HG02623 (cell line): Measurements from ENCODE around the gene RFLNA.

Experiments
- ATAC-seq: cut with Tn5 transposase; IDR thresholded peaks from one replicate; pipeline ENCODE4 v1.9.1; 2021; ENCODE audit warnings: moderate library complexity; ENCODE audit not compliant: unreplicated experiment

Gene RFLNA

GRCh38 chr12:124335426-124336183, 40.7 kb downstream of the RFLNA start:
- no peak for ATAC-seq

DNA sequence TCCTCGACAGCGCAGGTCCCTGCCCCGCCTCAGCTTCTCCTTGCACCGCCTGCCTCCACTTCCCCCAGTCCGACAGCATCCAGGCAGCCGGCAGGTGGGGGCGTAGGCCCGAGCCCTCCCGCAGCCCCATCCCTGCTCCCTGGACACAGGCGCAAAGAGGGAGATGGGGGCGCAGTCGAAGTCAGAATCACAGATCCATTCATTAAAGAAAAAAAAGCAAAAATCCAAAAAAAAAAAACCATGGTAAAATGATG, 41.2 kb downstream of the RFLNA start:
- ATAC-seq: no peak

DNA sequence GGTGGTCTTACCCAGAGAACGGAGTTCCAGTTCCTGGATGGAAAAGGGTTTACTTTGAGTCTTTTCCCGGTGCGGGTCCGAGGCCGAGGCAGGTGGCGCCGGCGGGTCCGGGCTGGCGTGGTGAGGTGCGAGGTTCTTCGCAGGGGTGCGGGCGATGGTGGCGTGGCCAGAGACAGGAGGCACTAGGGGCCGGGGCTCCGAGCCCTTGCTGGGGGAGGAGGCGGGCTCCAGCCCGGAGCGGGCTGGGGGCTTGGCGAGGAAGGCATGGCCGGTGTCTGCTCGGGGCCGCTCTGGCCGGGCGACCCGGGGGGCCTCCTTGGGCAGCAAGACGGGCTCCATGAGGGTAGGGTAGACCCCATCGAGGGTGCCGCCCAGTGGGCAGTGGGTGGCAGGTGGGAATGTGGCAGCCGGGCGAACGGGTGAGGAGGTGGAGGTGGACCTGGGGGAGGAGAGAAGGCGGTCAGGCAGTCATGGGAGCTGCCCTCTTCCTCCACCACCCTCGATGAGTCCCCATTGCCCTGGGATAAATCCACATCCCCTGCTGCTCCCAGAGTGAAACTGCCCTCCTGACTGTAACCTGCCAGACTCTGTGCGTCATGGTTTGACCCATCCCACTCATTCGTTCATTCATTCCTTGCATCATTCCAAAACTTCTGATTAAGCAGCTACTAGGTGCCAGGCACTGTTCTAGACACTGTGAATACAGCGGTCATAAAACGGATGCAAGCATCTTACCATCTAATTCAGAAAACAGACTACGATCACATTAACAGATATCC, 42.0 kb downstream of the RFLNA start:
- no peak for ATAC-seq

DNA sequence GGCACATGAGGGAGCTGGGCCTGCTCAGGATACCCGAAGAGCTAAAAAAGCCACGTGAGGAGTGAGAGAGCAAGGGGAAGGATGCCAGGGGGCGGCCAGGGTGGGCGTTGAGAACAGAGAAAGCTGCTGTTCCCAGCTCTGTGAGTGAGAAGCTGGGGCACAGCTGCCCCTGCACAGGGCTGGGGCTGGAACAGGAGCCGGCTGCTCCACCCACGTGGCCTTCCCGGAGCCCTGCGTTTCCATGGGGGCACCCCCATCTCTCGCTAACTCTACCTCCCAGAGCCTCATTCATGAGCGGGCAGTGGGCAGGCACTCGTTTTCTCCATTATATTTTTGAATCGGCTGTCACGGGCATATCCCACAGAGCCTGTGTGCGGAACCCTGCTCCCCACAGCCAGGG, 42.7 kb downstream of the RFLNA start:
- ATAC-seq: no peak

GRCh38 chr12:124338448-124338847, 43.6 kb downstream of the RFLNA start:
- no peak for ATAC-seq

DNA sequence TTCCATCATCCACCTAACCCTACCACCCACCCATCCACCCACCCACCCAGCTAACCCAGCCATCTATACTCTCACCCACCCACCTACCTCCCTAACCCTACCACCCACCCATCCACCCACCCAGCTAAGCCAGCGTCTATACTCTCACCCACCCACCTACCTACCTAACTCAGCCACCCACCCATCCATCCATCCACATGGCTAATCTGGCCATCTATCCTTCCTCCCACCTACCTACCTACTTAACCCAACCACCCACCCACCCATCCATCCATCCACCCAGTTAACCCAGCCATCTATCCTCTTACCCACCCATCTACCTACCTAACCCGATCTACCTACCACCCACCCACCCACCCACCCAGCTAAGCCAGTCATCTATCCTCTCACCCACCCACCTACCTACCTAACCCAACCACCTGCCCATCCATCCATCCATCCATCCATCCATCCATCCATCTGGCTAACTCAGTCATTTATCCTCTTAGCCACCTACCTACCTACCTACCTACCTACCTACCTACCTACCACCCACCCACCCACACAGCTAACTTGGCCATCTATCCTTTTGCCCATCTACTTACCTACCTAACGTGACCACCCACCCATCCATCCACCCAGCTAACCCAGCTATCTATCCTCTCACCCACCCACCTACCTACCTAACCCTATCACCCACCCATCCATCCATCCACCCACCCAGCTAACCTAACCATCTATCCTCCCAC, 44.1 kb downstream of the RFLNA start:
- ATAC-seq: no peak

DNA sequence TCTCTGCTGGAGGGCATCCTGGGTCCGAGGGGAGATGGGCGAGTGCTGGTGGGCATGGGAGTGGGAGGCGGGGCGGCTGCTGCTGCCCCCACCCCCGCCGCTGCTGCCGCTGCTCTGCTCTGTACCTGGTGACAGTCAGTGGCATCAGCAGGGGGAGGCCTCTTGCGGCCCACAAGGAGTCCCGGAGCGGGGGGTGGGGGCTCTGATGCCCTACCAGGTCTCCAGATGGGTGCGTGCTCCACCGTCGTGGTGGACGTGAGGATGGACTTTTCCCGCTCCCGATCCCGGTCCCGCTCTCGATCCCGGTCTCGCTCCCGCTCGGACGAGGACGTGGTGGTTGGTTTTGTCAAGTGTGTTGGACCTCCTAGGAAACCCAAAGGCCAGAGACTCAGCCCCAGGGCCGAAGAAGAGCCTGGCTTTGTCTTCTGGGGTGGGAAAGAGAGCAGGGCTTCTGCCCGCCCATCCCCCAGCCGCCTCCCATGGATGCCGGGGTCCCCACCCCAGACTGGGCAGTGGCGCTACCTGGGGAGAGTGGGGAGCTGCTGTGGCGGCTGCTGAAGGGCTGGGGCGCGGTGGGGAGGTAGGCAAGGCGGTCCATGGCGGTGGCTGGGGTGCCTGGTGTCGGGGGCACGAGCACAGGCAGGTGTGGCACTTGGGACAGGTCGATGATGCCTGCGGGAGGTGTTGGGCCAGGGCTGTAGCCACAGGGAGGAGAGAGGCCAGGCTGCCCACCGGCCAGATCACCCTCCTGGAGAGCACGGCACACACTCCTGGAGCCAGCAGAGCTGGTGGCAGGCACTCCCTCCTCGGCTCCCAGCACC, 45.4 kb downstream of the RFLNA start:
- ATAC-seq: no peak

DNA sequence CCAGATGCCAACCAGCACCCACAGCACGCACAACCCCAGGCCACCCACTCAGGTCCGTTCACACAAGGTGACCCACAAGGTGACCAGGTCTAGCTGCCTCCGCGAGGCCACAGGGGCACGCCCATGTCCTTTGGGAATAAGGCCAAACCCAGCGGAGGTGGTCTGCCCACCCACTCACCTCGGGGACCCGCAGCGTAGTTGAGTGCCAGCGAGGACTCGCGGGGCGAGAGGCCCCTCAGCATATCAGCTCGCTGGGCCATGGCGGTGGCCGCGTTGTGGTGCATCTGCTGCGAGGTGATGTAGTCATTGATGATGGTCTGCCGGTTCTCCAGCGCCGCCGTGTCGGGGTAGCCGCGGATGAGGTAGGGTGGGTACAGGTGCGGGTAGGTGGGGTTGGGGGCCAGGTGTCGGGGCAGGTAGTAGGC, 46.8 kb downstream of the RFLNA start:
- ATAC-seq: no peak

DNA sequence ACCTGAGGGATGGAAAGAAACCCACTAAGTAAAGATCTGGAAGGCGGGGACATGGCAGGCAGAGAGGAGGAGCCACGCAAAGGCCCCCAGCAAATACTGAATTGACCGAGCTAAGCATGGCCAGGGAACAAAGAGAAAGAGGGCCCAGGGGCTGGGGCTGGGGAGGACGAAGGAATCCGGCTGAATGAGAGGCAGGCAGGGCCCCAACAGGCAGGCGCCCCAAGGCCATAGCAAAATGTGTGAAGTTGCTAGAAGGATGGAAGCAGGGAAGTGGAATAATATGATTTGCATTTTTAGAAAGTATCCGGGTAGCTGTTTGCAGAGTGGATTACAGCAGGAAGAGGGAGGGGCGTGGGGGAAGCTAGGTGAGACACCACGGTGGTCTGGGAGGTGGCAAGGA, 49.1 kb downstream of the RFLNA start:
- ATAC-seq: no peak

- ATAC-seq: no peak
These were observed 49.6 kb downstream of the RFLNA start for GRCh38 chr12:124344526-124344925.

- ATAC-seq: no peak
These were observed 50.9 kb downstream of the RFLNA start for GRCh38 chr12:124345795-124346194.

- ATAC-seq: no peak
These were observed 51.7 kb downstream of the RFLNA start for GRCh38 chr12:124346425-124347168.

DNA sequence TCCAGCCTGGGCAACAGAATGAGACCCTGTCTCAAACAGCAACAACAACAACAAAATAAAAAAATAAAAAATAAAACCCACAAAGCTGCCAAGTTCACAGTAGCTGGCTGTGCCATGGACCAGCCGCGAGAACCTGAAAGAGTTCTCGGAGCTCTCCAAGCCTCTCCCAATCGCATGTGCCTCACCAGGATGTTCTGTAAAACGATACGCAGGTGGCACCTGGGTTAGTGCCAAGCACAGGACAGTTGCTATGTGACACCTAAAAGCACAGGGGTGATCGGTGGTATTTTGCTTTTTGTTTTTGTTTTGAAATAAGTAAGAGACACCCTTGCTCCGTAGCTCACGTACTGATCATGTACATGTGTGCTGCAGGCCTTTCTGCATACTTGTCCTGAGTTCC, 52.4 kb downstream of the RFLNA start:
- no peak for ATAC-seq

DNA sequence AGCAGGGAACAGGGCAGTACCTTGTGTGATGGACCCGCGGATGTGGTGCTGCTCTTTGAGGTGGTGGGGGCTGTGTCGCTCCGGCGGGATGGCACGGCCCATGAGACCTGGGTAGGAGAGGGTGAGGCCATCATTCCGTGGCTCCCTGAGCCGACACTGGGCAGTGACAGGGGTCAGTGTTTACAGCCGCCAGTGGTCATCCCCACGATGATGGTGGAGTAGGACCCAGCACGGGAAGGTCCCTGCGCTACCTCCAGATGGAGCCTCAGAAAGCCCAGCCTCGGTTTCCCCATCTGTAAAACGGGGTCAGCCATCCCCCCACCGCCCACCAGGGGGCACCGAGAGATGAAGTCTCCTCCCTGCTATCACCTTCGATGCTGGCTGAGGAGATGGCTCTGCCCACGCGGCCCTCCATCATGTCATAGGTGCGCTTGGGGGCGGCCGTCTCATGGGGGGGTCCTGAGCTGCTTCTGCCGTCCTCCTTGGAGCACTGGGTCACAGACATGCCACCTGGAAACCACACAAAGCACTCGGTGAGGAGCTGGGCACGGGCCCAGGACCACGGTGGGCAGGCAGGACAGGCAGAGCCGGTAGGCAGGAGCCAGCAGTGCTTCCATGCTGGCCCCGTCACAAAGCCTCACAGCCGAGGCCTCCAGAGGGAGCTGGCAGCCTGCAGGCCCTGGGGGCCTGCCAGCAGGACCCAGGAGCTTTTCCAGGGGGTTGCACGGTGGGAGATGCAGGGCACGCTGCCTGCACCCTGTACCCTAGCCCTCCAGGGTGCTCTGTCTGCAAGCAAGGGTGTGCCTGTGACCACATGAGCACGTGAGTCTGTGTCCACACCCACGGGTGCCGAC, 53.1 kb downstream of the RFLNA start:
- no peak for ATAC-seq

DNA sequence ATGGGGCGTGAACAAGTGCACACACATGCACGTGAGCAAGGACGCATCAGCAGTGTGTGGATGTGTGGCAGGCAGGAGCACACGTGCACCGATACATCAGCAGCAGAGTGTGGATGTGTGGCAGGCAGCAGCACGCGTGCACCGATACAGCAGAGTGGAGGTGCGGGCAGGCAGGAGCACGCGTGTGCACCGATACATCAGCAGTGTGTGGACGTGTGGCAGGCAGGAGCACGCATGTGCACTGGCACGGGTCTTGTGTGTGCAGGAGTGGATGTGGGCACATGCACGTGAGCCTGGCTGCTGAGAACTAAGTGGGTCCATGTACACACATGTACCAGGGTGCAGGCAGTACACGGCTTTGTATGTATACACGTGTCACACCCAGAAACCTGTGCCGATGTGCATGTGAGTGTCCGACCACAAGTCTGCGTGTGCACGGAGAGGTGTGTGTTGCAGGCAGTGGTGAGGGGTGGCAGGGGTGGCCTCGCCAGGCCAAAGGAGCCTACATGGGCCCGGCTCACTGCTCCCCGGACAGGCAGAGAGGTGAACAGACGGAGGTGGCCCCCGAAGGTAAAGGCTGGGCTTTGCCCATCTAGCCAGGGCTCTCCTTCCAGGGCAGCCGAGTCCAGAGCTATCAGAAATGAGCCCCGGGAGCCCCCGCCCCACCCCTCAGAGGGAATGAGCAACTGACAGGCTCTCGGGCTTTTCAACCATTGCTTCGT, 53.9 kb downstream of the RFLNA start:
- no peak for ATAC-seq

- ATAC-seq: no peak
These were observed 55.6 kb downstream of the RFLNA start for GRCh38 chr12:124350491-124350890.

GRCh38 chr12:124351422-124351821, 56.5 kb downstream of the RFLNA start:
- no peak for ATAC-seq

DNA sequence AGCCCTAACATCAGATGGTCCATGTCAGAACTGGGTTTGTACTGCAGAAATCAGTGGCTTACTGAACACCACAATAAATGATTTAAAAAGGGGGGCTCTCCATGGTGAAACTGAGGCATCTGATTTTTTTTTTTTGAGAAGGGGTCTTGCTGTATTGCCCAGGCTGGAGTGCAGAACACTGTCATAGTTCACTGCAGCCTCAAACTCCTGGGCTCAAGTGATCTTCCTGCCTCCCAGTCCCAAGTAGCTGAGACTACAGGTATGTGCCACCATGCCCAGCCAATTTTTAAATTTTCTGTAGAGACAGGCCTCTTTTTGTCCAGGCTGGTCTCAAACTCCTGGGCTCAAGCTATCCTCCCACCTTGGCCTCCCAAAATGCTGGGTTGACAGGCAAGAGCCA, 57.4 kb downstream of the RFLNA start:
- no peak for ATAC-seq

GRCh38 chr12:124352839-124353238, 57.9 kb downstream of the RFLNA start:
- no peak for ATAC-seq
